Kidney (tissue), 14 donors: Measurements from ENCODE around the gene TCF12. TPM values are rescaled to one million over a fixed set of nuclear protein-coding genes. Genes with fewer than 3 reads are reported as not detected.

Experiments used
- DNase-seq, 5 donors: peaks; one replicate each; pipeline ENCODE4 v3.0.0-alpha.2; 2013 to 2020
- FAIRE-seq: peaks from 2 replicates; lab custom pipeline; 2012; peaks lifted over from hg19 to GRCh38; lab: Jason Lieb, UNC
- H3K27ac ChIP-seq, 2 donors: one replicate each; pipeline ENCODE4 v1.7.0; 2013; ENCODE audit warnings: low read depth in 2 of 2, low read length in 2 of 2, inconsistent platforms in 1 of 2
- H3K27me3 ChIP-seq: one replicate; pipeline ENCODE4 v1.7.1; 2013; ENCODE audit warnings: low read length, inconsistent platforms; ENCODE audit not compliant: control insufficient read depth, insufficient read depth
- H3K36me3 ChIP-seq, 3 donors: one replicate each; pipeline versions ENCODE4 v1.7.0 to v1.7.1; 2013; ENCODE audit warnings: low read length in 3 of 3, control low read depth in 1 of 3, inconsistent platforms in 1 of 3; ENCODE audit not compliant: insufficient read depth in 3 of 3, control insufficient read depth in 2 of 3
- H3K4me1 ChIP-seq, 3 donors: one replicate each; pipeline versions ENCODE4 v1.7.0 to v1.7.1; 2013; ENCODE audit warnings: low read length in 3 of 3, inconsistent platforms in 1 of 3, low read depth in 1 of 3; ENCODE audit not compliant: control insufficient read depth in 2 of 3, insufficient read depth in 2 of 3
- H3K4me3 ChIP-seq, 3 donors: one replicate each; pipeline versions ENCODE4 v1.7.0 to v1.8.1; 2013; ENCODE audit warnings: low read length in 3 of 3, control low read depth in 1 of 3, inconsistent platforms in 1 of 3
- H3K9ac ChIP-seq, 3 donors: one replicate each; pipeline versions ENCODE4 v1.7.0 to v1.7.1; 2013; ENCODE audit warnings: low read length in 3 of 3, control low read depth in 1 of 3, inconsistent platforms in 1 of 3
- H3K9me3 ChIP-seq, 3 donors: one replicate each; pipeline versions ENCODE4 v1.7.0 to v1.7.1; 2013; ENCODE audit warnings: low read length in 3 of 3, control low read depth in 1 of 3, inconsistent platforms in 1 of 3; ENCODE audit not compliant: control insufficient read depth in 2 of 3, insufficient read depth in 1 of 3
- intact Hi-C: fragments of 100-400 bp; cut with DNase I; formaldehyde crosslinking; loops from one replicate; pipeline ENCODE4 v1.11.1; 2022
- polyA plus RNA-seq: library from polyadenylated mRNA; stranded (reverse); fragments of 350-450 nt; fragmentation: Illumina TruSeq; extraction: RNeasy Lipid Tissue Mini Kit (QIAGEN cat#74804); gene quantifications from one replicate; pipeline ENCODE4 v1.2.3, GENCODE V29; 2014; ENCODE audit warnings: low read depth, low replicate concordance; ENCODE audit not compliant: insufficient read depth
- total RNA-seq: library from RNA; stranded (reverse); fragmentation: NEBNext Ultra II Directional; extraction: Animal tissue kit (Norgen Biotek cat#: 25700); gene quantifications from one replicate; pipeline ENCODE4 v1.2.1, GENCODE V29; 2021
- TF ChIP-seq, protein P1 (sequence below): IDR thresholded peaks from 3 replicates; pipeline ENCODE4 v1.5.1; 2012; ENCODE audit warnings: mild to moderate bottlenecking, moderate library complexity, borderline replicate concordance; ENCODE audit not compliant: insufficient read depth; ENCODE audit errors: extremely low read depth
- donor health status: control.
- donor health status: control.
- donor health status: control.
- donor health status: control.
- donor health status: control.
- donor health status: DM: yes; HTN: yes; CAD: no.
- donor health status: Normal renal cell carcinoma (clear cell type).

TCF12 gene
- total and polyA plus RNA-seq, 2 donors from 2014 or later: 16.3 to 116 TPM

DNA sequence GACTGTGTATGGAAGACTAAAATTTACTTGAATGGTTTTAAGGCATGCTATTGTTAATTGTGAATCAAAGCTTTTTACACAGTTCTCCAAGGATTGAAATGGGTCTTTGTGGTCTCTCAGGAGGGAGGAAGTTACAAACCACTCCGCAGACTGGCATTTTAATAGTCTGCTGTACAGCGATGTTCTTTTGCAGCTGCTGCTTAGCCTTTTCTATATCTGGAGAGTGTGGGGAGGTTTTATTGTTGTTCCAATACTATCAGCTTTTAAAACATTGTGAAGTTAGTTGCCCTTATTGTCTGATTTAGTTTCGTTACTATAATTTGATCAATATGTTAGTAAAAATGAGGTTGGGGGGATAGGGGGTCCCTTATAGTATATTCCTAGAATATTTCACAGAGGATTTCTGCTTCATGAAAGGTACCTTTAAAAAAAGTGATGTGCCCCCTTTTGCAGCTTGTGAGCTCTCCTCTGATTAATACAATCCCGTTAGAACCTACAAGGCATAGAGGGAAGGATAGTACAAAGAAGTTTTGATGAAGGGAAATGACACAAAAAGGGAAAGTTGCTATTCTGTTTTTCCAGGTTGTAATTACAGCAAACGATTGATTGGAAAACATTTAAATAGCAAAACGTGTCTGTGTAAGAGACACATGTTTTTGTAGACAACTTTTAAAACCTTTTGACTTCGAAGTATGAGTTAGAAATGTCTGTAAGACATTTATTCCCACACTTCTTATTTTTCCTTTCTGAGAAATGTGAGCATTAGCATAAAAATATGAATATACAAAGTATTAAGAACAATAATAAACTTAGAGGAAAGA is 299.5 kb downstream of the TCF12 start:
- Histone ChIP-seq H3K36me3 (no peaks in the 10 kb centered on the region), H3K9ac (no peak overlapping the region), H3K27me3 (no peaks in the 10 kb centered on the region), H3K27ac (no peak overlapping the region), H3K4me1 (peaks cover 0 to 8% (median 0%) of the 10 kb centered on the region in 3 donors), H3K9me3 (no peaks in the 10 kb centered on the region), H3K4me3 (no peak overlapping the region)
- TF ChIP-seq, protein P1, sequence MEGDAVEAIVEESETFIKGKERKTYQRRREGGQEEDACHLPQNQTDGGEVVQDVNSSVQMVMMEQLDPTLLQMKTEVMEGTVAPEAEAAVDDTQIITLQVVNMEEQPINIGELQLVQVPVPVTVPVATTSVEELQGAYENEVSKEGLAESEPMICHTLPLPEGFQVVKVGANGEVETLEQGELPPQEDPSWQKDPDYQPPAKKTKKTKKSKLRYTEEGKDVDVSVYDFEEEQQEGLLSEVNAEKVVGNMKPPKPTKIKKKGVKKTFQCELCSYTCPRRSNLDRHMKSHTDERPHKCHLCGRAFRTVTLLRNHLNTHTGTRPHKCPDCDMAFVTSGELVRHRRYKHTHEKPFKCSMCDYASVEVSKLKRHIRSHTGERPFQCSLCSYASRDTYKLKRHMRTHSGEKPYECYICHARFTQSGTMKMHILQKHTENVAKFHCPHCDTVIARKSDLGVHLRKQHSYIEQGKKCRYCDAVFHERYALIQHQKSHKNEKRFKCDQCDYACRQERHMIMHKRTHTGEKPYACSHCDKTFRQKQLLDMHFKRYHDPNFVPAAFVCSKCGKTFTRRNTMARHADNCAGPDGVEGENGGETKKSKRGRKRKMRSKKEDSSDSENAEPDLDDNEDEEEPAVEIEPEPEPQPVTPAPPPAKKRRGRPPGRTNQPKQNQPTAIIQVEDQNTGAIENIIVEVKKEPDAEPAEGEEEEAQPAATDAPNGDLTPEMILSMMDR: no peak
- DNase-seq (peak in 3 of 5 donors; percentile 38 to 86 (median 77)), FAIRE-seq (no peak)
- intact Hi-C loops: no loop called here

DNA sequence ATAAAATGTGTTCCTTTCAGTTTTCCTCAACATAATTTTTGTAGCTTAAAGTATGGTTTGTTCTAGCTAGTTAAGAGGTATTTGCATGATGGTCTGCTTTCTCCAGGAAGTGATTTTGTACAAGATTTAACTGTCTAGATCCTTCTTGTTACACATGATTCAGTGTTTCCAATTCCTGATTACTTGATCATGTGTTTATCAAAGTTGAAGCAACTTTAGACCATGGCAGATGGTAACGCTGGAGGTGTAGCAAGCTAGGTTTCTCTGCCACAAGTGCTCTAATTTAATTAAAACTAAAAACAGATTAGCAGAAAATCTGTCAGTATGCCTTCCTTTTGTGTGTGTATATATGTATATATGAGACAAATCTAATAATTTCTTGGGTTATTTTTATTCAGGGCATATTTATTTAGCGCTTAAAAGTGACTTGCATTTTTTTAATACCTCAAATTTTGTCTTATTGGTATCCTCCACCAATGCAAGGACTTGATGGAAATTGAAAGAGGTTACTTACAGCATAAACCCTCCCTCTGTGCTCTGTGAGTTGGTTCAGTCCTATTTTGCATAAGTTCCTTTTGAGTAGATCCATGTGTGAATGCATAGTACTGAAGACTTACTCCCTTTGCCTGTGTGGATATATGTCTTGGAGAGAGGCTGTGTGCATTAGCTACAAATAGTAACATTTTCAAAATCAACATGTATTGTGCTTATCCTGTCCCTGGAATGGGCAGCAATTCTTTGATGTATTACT is 300.6 kb downstream of the TCF12 start:
- H3K36me3 ChIP-seq: no peaks in the 10 kb centered on the region
- peaks cover 0 to 8% (median 0%) of the 10 kb centered on the region in 3 donors for H3K4me1 ChIP-seq
- DNase-seq (peak in 2 of 5 donors; percentile 87 to 95), FAIRE-seq (no peak)
- TF ChIP-seq, protein P1: no peak
- no peaks in the 10 kb centered on the region for H3K9me3 ChIP-seq
- intact Hi-C loops: no loop called here
- H3K27ac ChIP-seq: no peak overlapping the region
- no peaks in the 10 kb centered on the region for H3K27me3 ChIP-seq
- peak overlapping the region in 2 of 3 donors; percentile 10 to 71 for H3K4me3 ChIP-seq
- peak overlapping the region in 1 of 3 donors; percentile 67 for H3K9ac ChIP-seq

DNA sequence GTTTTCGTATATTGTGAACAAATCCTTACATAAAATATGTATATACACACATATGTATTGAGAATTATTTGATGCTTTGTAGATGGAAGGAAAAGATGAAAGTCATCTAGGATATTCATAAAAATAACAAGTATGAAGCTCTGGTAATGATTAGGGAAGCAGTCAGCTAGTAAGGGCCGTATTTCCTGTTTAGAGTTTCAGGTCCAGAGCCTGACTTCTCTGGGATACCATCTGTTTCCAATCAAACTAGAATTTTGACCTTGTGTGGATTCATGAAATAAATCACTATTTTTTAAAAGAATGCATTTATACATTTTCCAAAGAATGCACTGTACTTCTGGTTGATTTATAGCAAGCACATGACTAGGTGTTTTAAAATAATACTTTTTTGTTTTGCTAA is 301.8 kb downstream of the TCF12 start:
- H3K27me3 ChIP-seq: no peaks in the 10 kb centered on the region
- H3K4me1 ChIP-seq: peaks cover 0 to 8% (median 0%) of the 10 kb centered on the region in 3 donors
- TF ChIP-seq, protein P1: no peak
- peak overlapping the region in 1 of 3 donors; percentile 69 for H3K9ac ChIP-seq
- no peaks in the 10 kb centered on the region for H3K9me3 ChIP-seq
- H3K4me3 ChIP-seq: peak overlapping the region in 1 of 3 donors; percentile 71
- DNase-seq: peak in 2 of 5 donors; percentile 67 to 80
- intact Hi-C loops: no loop called here
- H3K36me3 ChIP-seq: no peaks in the 10 kb centered on the region
- no peak overlapping the region for H3K27ac ChIP-seq
- FAIRE-seq: no peak
